Endothelial cell of umbilical vein (primary cell): ENCODE measurements around the gene LRRD1. TPM values are rescaled to one million over a fixed set of nuclear protein-coding genes. Genes with fewer than 3 reads are reported as not detected.

Source experiments
- BruUV-seq: library from RNA; stranded (reverse); fragments of 400-500 nt; replicated peaks from 2 replicates; lab custom pipeline; 2021; lab: Mats Ljungman, UMichigan
- CTCF ChIA-PET: fragments of 300-600, 350-600 bp; sonication (Branson Sonifier 250); formaldehyde crosslinking; loops from one replicate; lab custom pipeline; 2021; ENCODE audit warnings: antibody characterized with exemption, inconsistent platforms; lab: Charles Lee
- POLR2A ChIA-PET: fragments of 300-600, 350-600 bp; sonication (Branson Sonifier 250); formaldehyde crosslinking; loops from one replicate; lab custom pipeline; 2021; ENCODE audit warnings: antibody characterized with exemption, inconsistent platforms; lab: Charles Lee
- DNase-seq: peaks from one replicate; pipeline ENCODE4 v3.0.0-alpha.2; 2011; ENCODE audit warnings: low read depth, low spot score
- FAIRE-seq: peaks from 2 replicates; lab custom pipeline; 2011; peaks lifted over from hg19 to GRCh38; lab: Jason Lieb, UNC
- H2AFZ ChIP-seq: 2 replicates; pipeline ENCODE4 v1.6.0; 2012; ENCODE audit warnings: low read depth, low read length, control low read depth, inconsistent platforms
- H3K27ac ChIP-seq: 2 replicates; pipeline ENCODE4 v1.5.1; 2011; ENCODE audit warnings: low read depth, mild to moderate bottlenecking, control low read depth, low read length, moderate library complexity; ENCODE audit not compliant: insufficient read depth
- H3K27me3 ChIP-seq, 2 experiments: 2 replicates each; pipeline versions ENCODE4 v1.6.0 to v1.6.1; 2011; ENCODE audit warnings: low read length in 2 of 2, mixed read lengths in 1 of 2; ENCODE audit not compliant: control insufficient read depth in 2 of 2, insufficient read depth in 2 of 2
- H3K36me3 ChIP-seq, 2 experiments: 2 replicates in 1 of 2; 3 replicates in 1 of 2; pipeline ENCODE4 v1.5.1; 2011; ENCODE audit warnings: low read length in 2 of 2, mild to moderate bottlenecking in 1 of 2, moderate library complexity in 1 of 2; ENCODE audit not compliant: control insufficient read depth in 2 of 2, insufficient read depth in 2 of 2; ENCODE audit errors: extremely low read depth in 1 of 2
- H3K4me1 ChIP-seq: 3 replicates; pipeline ENCODE4 v1.5.1; 2011; ENCODE audit warnings: mild to moderate bottlenecking, low read length; ENCODE audit not compliant: control insufficient read depth, insufficient read depth; ENCODE audit errors: extremely low read depth
- H3K4me2 ChIP-seq: 2 replicates; pipeline ENCODE4 v1.6.1; 2011; ENCODE audit warnings: low read length, control low read depth, mixed read lengths; ENCODE audit not compliant: insufficient read depth
- H3K4me3 ChIP-seq, 3 experiments: fragments of 200-600 bp in 1 of 3; sonication (generic), shearing (Covaris generic) in 1 of 3; replicated peaks in 1 of 3; 2 replicates each; pipeline ENCODE4 v1.5.1; 2011 to 2016; ENCODE audit warnings: control low read depth in 3 of 3, low read length in 3 of 3, mild to moderate bottlenecking in 2 of 3, inconsistent platforms in 1 of 3, low read depth in 1 of 3, moderate library complexity in 1 of 3; ENCODE audit not compliant: insufficient read depth in 1 of 3
- H3K79me2 ChIP-seq: 2 replicates; pipeline ENCODE4 v1.6.0; 2012; ENCODE audit warnings: low read length, inconsistent platforms; ENCODE audit not compliant: control insufficient read depth, insufficient read depth
- H3K9ac ChIP-seq: replicated peaks from 2 replicates; pipeline ENCODE3; 2011; ENCODE audit warnings: low read length, control low read depth; ENCODE audit not compliant: insufficient read depth; ENCODE audit errors: extremely low read depth
- H3K9me1 ChIP-seq: replicated peaks from 3 replicates; pipeline ENCODE4 v1.6.0; 2011; ENCODE audit warnings: mild to moderate bottlenecking, low read length; ENCODE audit not compliant: control insufficient read depth, insufficient read depth; ENCODE audit errors: extremely low read depth
- H3K9me3 ChIP-seq: replicated peaks from 2 replicates; pipeline ENCODE4 v1.5.1; 2012; ENCODE audit warnings: low read length, inconsistent platforms; ENCODE audit not compliant: control insufficient read depth, insufficient read depth
- H4K20me1 ChIP-seq: replicated peaks from 2 replicates; pipeline ENCODE3; 2011; ENCODE audit warnings: mild to moderate bottlenecking, low read length; ENCODE audit not compliant: control insufficient read depth, insufficient read depth; ENCODE audit errors: extremely low read depth
- CTCF ChIP-seq, 2 donors: IDR thresholded peaks; 1 replicate in 1 of 2; 2 replicates in 1 of 2; pipeline ENCODE4 v1.5.1; 2011; ENCODE audit warnings: low read length in 2 of 2, mild to moderate bottlenecking in 2 of 2, moderate library complexity in 2 of 2, control low read depth in 1 of 2, inconsistent platforms in 1 of 2, low read depth in 1 of 2; ENCODE audit not compliant: insufficient read depth in 1 of 2; ENCODE audit errors: extremely low read depth in 1 of 2
- EZH2 ChIP-seq: IDR thresholded peaks from 2 replicates; pipeline ENCODE4 v1.6.1; 2012; ENCODE audit warnings: borderline replicate concordance, low read depth, mild to moderate bottlenecking, moderate library complexity, low read length, inconsistent platforms; ENCODE audit not compliant: severe bottlenecking
- FOS ChIP-seq: IDR thresholded peaks from 2 replicates; pipeline ENCODE4 v1.6.1; 2011; ENCODE audit warnings: mild to moderate bottlenecking, low read length, moderate library complexity, borderline replicate concordance; ENCODE audit not compliant: insufficient read depth
- GATA2 ChIP-seq: IDR thresholded peaks from 2 replicates; pipeline ENCODE4 v1.7.0; 2011; ENCODE audit warnings: low read depth, mild to moderate bottlenecking, moderate library complexity, mixed read lengths, low read length; ENCODE audit not compliant: insufficient read length, insufficient read depth
- JUN ChIP-seq: IDR thresholded peaks from 2 replicates; pipeline ENCODE4 v1.6.1; 2011; ENCODE audit warnings: borderline replicate concordance, low read depth; ENCODE audit not compliant: insufficient read length, insufficient read depth
- MAX ChIP-seq: IDR thresholded peaks from 2 replicates; pipeline ENCODE4 v1.6.1; 2011; ENCODE audit not compliant: insufficient read depth, insufficient read length
- MYC ChIP-seq: IDR thresholded peaks from one replicate; pipeline ENCODE4 v1.6.1; 2011; ENCODE audit warnings: mild to moderate bottlenecking, low read depth, low read length
- POLR2A ChIP-seq: IDR thresholded peaks from 2 replicates; pipeline ENCODE4 v1.6.1; 2012; ENCODE audit warnings: low read depth, mild to moderate bottlenecking, control low read depth, low read length
- POLR2AphosphoS5 ChIP-seq: IDR thresholded peaks from 2 replicates; pipeline ENCODE4 v1.6.1; 2012; ENCODE audit warnings: low read depth, mild to moderate bottlenecking, control low read depth, low read length, moderate library complexity; ENCODE audit not compliant: insufficient read depth
- dilution Hi-C: fragments of 300-500 bp; cut with MboI; formaldehyde crosslinking; loops from one replicate; pipeline ENCODE4 v1.15.0; 2019; ENCODE audit warnings: low sequenced_read_pairs; ENCODE audit not compliant: extremely low pct_ligation_motif_present
- intact Hi-C: fragments of 100-400 bp; cut with micrococcal nuclease; formaldehyde crosslinking; loops from one replicate; pipeline ENCODE4 v1.10.0; 2022
- polyA plus RNA-seq, 4 experiments: library from polyadenylated mRNA; depleted of rRNA in 3 of 4; stranded (reverse) in 3 of 4; unstranded in 1 of 4; fragments of >200 nt; gene quantifications; 2 replicates each; pipeline versions ENCODE4 v1.2.1 to v1.2.3, GENCODE V29; 2011 to 2012; ENCODE audit warnings: missing spikeins in 1 of 4
- total RNA-seq: library from RNA; stranded (reverse); gene quantifications from 2 replicates; pipeline ENCODE4 v1.2.3, GENCODE V29; 2021

LRRD1 gene
- total and polyA plus RNA-seq, 2 donors (not counting 3 experiments of a cell fraction or from before 2014, with no cell fraction given), result 0.03 to 0.46 TPM

GRCh38 chr7:92100534-92100933, 78.4 kb downstream of the LRRD1 start:
- no TSS peak for BruUV-seq
- H3K27me3 ChIP-seq, result no peaks in the 10 kb centered on the region
- H3K36me3 ChIP-seq, result peaks cover 5 to 19% of the 10 kb centered on the region in 2 experiments
- no peak for DNase-seq
- POLR2A ChIA-PET, result no interaction called here
- H3K4me3 ChIP-seq, result no peak overlapping the region
- H3K9me3 ChIP-seq, result no peaks in the 10 kb centered on the region
- no peaks in the 10 kb centered on the region for H3K79me2 ChIP-seq
- dilution Hi-C loops (no loop called here), intact Hi-C loops (no loop called here)
- no peak for FAIRE-seq
- no peak for TF ChIP-seq JUN
- no peak for TF ChIP-seq GATA2
- TF ChIP-seq MAX, result no peak
- TF ChIP-seq POLR2AphosphoS5, result no peak
- TF ChIP-seq MYC, result no peak
- TF ChIP-seq EZH2, result no peak
- no peak for TF ChIP-seq CTCF (IDR thresholded peaks at IDR 0.05; ENCODE audit: extremely low read depth in 1 of 2, insufficient read depth in 1 of 2, low read depth in 1 of 2, low read length in 2 of 2)
- TF ChIP-seq FOS, result no peak
- no peak for TF ChIP-seq POLR2A
- no peaks in the 10 kb centered on the region for H3K4me1 ChIP-seq
- no peak overlapping the region for H3K4me2 ChIP-seq
- no peak overlapping the region for H3K27ac ChIP-seq
- H3K9ac ChIP-seq, result no peak overlapping the region
- H2AFZ ChIP-seq, result no peak overlapping the region
- CTCF ChIA-PET, result no interaction called here
- H4K20me1 ChIP-seq, result no peaks in the 10 kb centered on the region
- H3K9me1 ChIP-seq, result no peaks in the 10 kb centered on the region
